ENCODE data around the gene STK17B. TPM values are rescaled to one million over a fixed set of nuclear protein-coding genes. Genes with fewer than 3 reads are reported as not detected.

The STK17B gene
- total and polyA plus RNA-seq, 2 of the 8 experiments (the other 6 are each of a cell fraction or from before 2014, with no cell fraction given), result 1.8 to 10.5 TPM

DNA sequence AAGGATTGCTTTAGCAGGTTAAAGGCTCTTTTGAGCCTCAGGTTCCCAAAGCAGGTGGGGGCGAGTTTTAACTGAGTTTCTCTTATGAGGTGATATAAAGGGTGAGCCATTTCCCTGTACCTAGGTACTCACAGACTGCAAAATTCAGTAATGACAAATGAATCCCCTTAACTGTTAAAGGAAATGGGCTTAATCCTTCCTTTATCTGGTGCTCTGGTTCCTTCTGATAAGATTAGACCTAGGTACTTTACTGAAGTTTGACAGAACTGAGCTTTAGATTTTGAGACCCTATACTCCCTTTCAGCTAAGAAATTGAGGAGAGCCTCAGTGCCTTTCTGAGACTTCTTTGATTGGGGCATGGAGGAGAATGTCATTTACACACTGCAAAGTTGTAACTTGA, 42.6 kb downstream of the STK17B start:
- H2BK5ac ChIP-seq (ENCODE audit: low read depth, low read length), result no peak overlapping the region
- H3K79me2 ChIP-seq (ENCODE audit: control insufficient read depth in 1 of 2, insufficient read depth in 2 of 2, low read length in 2 of 2), result no peaks in the 10 kb centered on the region
- H3K9me3 ChIP-seq (ENCODE audit: insufficient read depth in 2 of 2, low read depth in 1 of 2, low read length in 1 of 2), result peaks cover 52 to 53% of the 10 kb centered on the region in 2 experiments
- no peak overlapping the region for H2BK20ac ChIP-seq (ENCODE audit: low read length)
- H3K27me3 ChIP-seq (replicated peaks in 1 of 4; ENCODE audit: control insufficient read depth in 3 of 4, extremely low read depth in 1 of 4, insufficient read depth in 3 of 4, low read length in 3 of 4), result no peaks in the 10 kb centered on the region
- H3K23me2 ChIP-seq (ENCODE audit: low read depth, low read length), result no peaks in the 10 kb centered on the region
- no peak overlapping the region for H3K56ac ChIP-seq (replicated peaks; ENCODE audit: insufficient read length, low read depth, low read length)
- H3K4me2 ChIP-seq (ENCODE audit: insufficient read depth in 1 of 2, low read depth in 2 of 2, low read length in 2 of 2), result no peak overlapping the region
- no peak overlapping the region for H3K14ac ChIP-seq (ENCODE audit: insufficient read length)
- no peak overlapping the region for H2BK15ac ChIP-seq (ENCODE audit: low read length)
- H3K4ac ChIP-seq (replicated peaks; ENCODE audit: insufficient read length, low read depth, low read length), result no peak overlapping the region
- H4K91ac ChIP-seq (replicated peaks; ENCODE audit: insufficient read length, low read length), result no peak overlapping the region
- no peak overlapping the region for H4K8ac ChIP-seq (ENCODE audit: extremely low read depth, insufficient read depth, low read length)
- no peak overlapping the region for H3K18ac ChIP-seq (ENCODE audit: extremely low read depth, low read length)
- H3K4me3 ChIP-seq (ENCODE audit: extremely low read depth in 1 of 4, insufficient read depth in 2 of 4, low read depth in 3 of 4, low read length in 4 of 4), result no peak overlapping the region
- H3K79me1 ChIP-seq (ENCODE audit: low read depth, low read length), result no peaks in the 10 kb centered on the region
- WGBS, 2 experiments (ENCODE audit: extremely low coverage in 1 of 2, insufficient coverage in 1 of 2, insufficient read length in 1 of 2, insufficient replicate concordance in 2 of 2, low coverage in 1 of 2, low lambda C conversion rate in 2 of 2, missing lambda C conversion rate in 1 of 2), result 87% methylated on average over 1 of the region's 1 CpG; no CpG with 5 or more reads in 1 of the 2 experiments
- no peak overlapping the region for H3K23ac ChIP-seq (ENCODE audit: insufficient read length)
- no peak overlapping the region for H4K5ac ChIP-seq (ENCODE audit: insufficient read length, low read depth, low read length)
- no peak overlapping the region for H3K9ac ChIP-seq (replicated peaks in 1 of 4; ENCODE audit: extremely low read depth in 1 of 4, low read depth in 3 of 4, low read length in 3 of 4)
- no peaks in the 10 kb centered on the region for H4K20me1 ChIP-seq (replicated peaks in 1 of 2; ENCODE audit: control insufficient read depth in 1 of 2, insufficient read depth in 2 of 2, low read length in 2 of 2)
- no peak overlapping the region for H2AK5ac ChIP-seq (ENCODE audit: low read depth, low read length)
- POLR2A ChIA-PET (ENCODE audit: partially characterized antibody), result no interaction called here
- H3K27ac ChIP-seq (ENCODE audit: low read depth, low read length), result no peak overlapping the region
- H3K36me3 ChIP-seq (ENCODE audit: control insufficient read depth in 2 of 4, insufficient read depth in 4 of 4, low read length in 3 of 4), result peaks cover 0 to 35% (median 7%) of the 10 kb centered on the region in 4 experiments; a peak in 3 of 8 replicates
- H2BK120ac ChIP-seq (replicated peaks; ENCODE audit: low read depth, low read length), result no peak overlapping the region
- CTCF ChIA-PET (ENCODE audit: partially characterized antibody), result interaction anchor here (1.4 kb wide), 1 partner anchor 49 kb away, joined by 4 read pairs; no protein-coding TSS in a partner anchor
- no peak overlapping the region for H2BK12ac ChIP-seq (ENCODE audit: low read depth, low read length)
- DNase-seq (ENCODE audit: low read depth in 1 of 2, low spot score in 2 of 2) (no peak), FAIRE-seq (no peak)
- H3K4me1 ChIP-seq (replicated peaks in 1 of 4; ENCODE audit: control insufficient read depth in 3 of 4, insufficient read depth in 4 of 4, low read length in 3 of 4), result no peaks in the 10 kb centered on the region
- no peak overlapping the region for H2AFZ ChIP-seq (ENCODE audit: low read length)
- TF ChIP-seq BACH1 (IDR thresholded peaks at IDR 0.05; ENCODE audit: low read length), result no peak
- no peak for TF ChIP-seq EGR1 (IDR thresholded peaks at IDR 0.05; ENCODE audit: borderline replicate concordance, low read depth, low read length)
- TF ChIP-seq, protein P1, sequence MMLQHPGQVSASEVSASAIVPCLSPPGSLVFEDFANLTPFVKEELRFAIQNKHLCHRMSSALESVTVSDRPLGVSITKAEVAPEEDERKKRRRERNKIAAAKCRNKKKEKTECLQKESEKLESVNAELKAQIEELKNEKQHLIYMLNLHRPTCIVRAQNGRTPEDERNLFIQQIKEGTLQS (IDR thresholded peaks at IDR 0.05; ENCODE audit: insufficient read depth, low read depth, low read length), result no peak
- no peak for TF ChIP-seq ZNF274 (IDR thresholded peaks at IDR 0.05; ENCODE audit: borderline replicate concordance, extremely low read depth, low read length)
- TF ChIP-seq, protein P2, sequence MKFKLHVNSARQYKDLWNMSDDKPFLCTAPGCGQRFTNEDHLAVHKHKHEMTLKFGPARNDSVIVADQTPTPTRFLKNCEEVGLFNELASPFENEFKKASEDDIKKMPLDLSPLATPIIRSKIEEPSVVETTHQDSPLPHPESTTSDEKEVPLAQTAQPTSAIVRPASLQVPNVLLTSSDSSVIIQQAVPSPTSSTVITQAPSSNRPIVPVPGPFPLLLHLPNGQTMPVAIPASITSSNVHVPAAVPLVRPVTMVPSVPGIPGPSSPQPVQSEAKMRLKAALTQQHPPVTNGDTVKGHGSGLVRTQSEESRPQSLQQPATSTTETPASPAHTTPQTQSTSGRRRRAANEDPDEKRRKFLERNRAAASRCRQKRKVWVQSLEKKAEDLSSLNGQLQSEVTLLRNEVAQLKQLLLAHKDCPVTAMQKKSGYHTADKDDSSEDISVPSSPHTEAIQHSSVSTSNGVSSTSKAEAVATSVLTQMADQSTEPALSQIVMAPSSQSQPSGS (IDR thresholded peaks at IDR 0.05; ENCODE audit: low read length), result no peak
- TF ChIP-seq KDM4A (IDR thresholded peaks at IDR 0.05; ENCODE audit: low read depth, low read length, severe bottlenecking), result no peak
- no peak for TF ChIP-seq CHD1 (IDR thresholded peaks at IDR 0.05; ENCODE audit: low read depth, low read length)
- no peak for TF ChIP-seq SP2 (IDR thresholded peaks at IDR 0.05; ENCODE audit: low read length)
- no peak for TF ChIP-seq CBX5 (IDR thresholded peaks at IDR 0.05; ENCODE audit: low read depth, low read length)
- no peak for TF ChIP-seq NRF1 (IDR thresholded peaks at IDR 0.05; ENCODE audit: low read depth, low read length)
- no peak for TF ChIP-seq HDAC6 (IDR thresholded peaks at IDR 0.05; ENCODE audit: low read depth, low read length)
- TF ChIP-seq RXRA (IDR thresholded peaks at IDR 0.05; ENCODE audit: insufficient read depth, low read depth, low read length), result no peak
- TF ChIP-seq TEAD4 (IDR thresholded peaks at IDR 0.05; ENCODE audit: low read depth, low read length), result no peak

All from H1 (cell line).